GM21576 (cell line): ENCODE results near the gene ADGRD1.
A peak's percentile ranks its signal among the peaks of the same experiment; 100 is the strongest.

Experiments used
- ATAC-seq: cut with Tn5 transposase; IDR thresholded peaks from one replicate; pipeline ENCODE4 v1.9.1; 2021; ENCODE audit warnings: mild to moderate bottlenecking, moderate library complexity; ENCODE audit not compliant: unreplicated experiment

Gene ADGRD1

DNA sequence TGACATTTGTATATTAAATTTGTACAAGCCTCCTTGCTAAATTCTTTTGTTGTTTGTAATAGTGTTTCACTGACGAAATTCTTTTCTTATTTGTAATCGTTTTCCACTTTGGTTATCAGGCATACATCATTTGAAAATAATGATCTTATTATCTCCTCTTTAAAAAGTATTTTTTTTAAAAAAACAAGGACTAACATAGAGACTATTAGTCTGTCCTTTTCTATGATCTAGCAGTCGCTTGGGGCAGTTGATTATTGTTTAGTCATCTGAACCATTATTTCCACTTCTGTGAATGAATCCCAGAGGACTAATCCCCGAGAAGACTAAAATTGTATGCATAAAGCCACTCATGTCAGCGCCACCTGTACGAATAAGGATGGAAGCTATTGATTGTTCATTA, 11.5 kb downstream of the ADGRD1 start:
- ATAC-seq, result no peak

DNA sequence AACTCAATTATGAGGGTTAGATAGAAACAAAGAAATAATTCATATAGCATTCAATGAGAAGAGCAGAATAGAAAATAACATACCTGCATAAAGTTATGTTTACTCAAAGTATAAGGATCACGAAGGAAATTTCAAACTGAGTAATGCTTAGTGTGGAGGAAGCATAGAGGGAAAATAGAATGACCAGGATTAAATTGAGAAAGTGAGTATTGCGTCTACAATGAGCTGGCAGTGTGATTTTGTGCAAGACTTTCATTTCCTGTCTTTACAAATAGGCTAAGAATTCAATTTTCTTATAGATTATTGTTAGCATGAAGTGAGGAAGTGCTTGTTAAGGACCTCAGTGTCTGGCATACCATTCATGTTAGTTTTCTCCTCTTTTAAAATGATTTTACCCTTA, 12.0 kb downstream of the ADGRD1 start:
- no peak for ATAC-seq

DNA sequence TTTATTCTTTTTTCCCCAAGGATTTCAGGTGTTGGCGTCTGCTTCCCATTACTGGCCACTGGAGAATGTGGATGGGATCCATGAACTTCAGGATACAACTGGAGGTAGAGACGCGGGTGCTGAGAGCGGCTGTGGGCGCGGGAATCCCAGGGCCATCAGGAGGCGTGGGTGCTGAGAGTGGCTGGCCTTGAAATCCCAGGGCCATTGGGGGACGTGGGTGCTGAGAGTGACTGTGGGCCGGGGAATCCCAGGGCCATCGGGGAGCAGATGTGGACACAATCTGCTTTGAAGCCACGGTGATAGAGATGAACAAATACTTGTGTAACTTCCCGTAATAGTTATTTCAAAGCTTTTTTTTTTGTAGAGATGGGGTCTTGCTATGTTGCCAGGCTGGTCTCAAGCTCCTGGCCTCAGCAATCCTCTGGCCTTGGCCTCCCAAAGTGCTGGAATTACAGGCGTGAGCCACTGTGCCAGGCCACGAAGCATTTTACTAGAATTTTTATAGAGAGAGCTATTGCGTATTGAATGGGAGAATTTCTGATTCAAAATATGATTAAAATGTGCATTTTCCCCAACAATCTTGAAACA, 12.8 kb downstream of the ADGRD1 start:
- ATAC-seq, result no peak

DNA sequence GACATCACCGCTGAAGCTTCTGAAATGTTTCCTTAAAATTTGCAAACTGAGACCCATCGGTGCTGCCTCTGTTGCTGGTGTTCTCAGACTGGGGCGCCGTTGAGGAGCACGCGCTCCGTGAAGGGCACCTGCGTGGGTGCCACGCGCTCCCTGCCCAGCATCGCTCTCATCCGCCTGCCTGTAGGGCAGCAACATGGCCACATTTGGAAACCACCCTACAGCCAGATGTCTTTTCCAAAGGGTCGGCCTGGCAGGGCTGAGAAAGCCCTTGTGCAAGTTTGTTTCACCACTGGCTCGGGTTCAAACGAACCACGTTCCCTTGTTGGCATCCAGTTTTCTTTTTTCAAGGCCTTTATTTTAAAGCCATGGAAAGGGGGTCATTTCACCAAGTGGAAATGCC, 13.9 kb downstream of the ADGRD1 start:
- no peak for ATAC-seq

DNA sequence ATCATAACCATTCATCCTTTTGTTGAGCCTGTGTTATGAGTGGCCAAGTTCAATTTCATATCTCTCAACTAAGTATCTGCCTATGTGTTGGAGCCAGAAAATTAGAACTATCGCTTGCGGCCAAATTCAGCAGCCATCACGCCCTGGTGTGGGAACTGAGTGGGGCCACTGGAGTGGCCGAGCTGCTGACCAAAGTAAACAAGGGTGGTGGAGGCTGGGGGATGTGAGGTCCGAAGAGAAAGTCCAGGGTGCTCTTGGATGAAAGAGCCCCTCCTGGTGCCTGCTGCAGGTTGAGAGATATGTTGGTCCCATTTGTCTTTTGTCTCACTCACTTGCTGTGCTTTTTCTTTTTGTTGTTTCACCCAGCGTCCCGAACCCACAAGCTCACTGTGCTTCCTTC, 14.9 kb downstream of the ADGRD1 start:
- ATAC-seq, result no peak

DNA sequence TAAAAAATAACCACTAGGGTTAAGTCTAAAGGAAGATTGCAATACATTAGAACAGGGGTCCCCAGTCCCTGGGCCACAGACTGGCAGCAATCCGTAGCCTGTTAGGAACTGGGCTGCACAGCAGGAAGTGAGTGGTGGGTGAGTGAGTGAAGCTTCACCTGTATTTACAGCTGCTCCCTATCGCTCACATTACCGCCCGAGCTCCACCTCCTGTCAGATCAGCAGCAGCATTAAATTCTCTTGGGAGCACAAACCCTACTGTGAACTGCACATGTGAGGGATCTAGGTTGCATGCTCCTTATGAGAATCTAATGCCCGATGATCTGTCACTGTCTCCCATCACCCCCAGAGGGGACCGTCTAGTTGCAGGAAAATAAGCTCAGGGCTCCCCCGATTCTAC, 15.5 kb downstream of the ADGRD1 start:
- ATAC-seq, result no peak

DNA sequence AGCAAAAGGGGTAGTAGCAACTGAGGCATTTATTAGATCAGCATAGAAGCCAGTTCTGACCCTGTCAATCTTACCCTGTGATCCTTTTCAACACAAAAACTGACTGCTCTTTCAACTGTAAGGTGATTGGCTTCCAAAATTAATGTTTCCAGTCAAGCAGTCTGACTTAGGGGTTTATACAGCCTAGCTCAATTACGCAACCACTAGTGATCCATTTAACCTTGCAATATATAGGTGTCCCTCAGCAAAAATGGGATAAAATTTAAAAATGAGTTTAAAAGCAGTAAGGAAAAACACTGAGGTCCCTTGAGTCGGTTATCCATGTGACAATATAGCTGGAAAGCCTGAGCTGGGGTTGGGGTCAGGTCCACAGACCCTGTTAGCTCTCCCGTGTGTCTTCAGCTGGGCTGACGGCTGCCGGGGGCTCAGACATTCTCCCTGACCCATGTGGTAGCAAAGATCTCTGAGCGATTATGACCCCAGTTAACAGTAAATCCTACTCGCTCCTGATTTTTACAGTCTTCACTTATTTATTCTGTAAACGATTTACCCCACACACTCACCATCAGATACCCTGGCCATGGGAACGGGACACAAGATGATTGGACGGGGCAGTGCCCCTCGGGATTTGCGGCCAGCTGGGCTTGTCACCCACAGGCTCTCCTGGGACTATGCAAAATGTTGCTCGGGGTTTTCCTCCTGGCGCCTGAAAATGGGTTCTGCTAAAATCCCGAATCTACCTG, 16.6 kb downstream of the ADGRD1 start:
- ATAC-seq, result peak; percentile 64

DNA sequence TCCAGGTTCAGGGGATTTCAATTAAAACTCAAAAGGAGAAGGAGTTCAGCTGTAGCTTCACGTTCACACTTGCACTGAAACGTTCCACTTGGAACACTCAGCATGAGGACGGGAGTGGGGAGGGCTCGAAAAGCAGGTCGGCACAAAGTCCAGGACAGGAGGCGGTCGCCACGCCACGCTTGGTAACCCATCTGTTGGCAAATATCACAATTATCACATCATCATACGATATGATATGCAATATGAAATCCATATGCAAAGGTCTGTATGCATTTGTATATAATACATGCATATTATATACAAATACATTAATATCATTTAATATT, 17.2 kb downstream of the ADGRD1 start:
- peak; percentile 20 for ATAC-seq

DNA sequence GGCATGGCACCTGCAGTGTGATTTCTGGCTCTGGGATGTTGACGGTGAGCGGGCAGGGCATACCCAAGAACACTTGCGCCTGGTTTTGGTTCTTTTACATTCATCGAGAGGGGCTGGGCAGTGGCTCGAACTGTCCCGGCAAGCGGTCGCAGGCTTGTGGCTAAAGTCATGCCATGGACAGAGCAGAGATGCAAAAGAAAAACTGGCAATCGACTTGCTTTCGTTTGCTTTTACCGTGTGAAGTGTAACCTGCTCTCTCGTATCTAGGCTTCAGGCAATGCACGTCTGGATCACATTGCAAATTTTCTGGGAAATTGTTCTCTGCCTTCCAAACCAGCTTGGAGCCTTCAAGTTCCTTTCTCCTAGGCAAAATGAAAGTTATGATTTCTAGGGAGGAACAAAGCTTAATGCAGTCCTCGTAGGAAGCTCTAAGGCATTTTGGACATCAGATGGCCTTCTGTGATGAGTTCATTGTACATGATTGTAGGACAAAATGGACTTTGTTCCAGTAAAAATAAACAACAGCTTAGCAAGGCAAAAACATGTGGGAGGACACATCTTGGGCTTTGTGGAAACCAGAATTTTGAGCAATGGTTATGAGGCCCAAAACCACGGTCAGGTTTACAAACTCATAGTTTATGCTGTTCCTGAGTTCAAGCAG, 18.3 kb downstream of the ADGRD1 start:
- ATAC-seq, result no peak

DNA sequence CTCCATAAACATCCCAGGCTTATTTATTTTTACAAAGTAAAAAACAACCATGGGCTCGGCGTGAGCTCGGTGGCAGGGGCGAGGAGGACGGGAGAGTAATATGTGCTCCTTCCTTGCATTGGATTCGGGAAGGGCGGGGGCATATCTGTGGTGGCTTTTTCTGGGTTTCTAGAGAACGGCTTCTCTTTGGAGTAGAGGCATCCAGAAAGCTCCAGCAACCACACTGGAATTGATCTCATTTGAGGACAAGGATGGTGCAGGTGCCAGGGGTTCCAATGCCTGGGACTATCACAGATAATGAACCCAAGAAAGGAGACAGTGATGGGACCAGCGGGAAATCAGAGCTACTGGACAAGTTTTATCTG, 18.9 kb downstream of the ADGRD1 start:
- ATAC-seq, result no peak

DNA sequence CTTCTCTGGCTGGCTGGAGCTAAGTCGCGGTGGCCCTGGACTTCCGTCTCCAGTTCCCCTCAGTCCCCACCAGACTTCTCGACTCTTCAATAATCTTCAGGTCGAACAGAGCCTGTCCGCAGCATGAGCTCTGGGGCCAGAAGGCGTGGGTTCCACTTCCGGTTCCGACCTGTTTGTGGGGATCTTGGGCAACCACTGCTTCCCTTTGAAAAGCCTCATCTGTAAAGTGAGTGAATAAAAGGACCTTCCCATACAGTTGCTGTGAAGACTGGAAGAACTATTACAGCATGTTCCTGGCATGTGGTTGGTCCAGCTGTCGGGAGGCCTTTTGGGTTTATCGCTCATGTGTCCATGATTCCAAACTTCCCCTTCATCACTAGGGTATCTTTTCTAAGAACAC, 19.4 kb downstream of the ADGRD1 start:
- ATAC-seq, result no peak

DNA sequence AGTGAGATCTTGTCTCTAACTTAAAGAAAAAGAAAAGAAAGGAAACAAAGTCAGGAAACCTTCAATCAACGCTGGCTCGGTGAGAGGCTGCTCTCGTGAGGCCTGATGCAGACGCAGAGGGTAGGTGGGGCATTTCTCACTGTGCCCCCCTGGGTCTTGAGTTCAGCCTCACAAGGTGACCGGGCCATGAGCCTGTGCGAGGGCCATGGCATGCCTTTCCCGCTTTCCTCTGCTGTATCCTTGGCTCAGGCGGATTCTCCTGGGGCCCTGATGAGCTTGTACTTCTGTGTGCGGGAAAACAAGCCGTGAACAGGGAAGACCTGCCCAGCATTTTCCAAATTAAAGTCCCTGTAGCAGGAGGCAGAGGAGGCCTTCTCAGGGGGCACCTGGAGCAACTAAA, 20.2 kb downstream of the ADGRD1 start:
- ATAC-seq, result no peak

DNA sequence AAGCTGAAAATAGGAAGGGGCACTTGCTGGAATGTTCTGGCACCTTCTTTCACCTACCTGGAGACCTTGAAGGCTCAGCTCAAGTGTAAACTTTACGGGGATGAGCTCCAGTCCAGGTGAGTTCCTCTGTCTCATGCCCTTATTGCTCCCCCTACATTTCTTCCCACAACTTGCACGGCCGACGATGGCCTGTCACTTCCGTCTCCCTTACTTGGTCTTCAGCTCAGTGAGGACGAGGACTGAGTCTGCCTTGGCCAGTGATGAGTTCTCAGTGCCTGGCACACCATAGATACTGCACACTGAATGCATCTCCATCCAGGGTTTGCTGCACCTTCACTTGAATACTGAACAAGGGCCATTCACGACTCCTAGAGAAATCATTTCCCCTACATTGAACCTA, 21.4 kb downstream of the ADGRD1 start:
- ATAC-seq, result no peak

DNA sequence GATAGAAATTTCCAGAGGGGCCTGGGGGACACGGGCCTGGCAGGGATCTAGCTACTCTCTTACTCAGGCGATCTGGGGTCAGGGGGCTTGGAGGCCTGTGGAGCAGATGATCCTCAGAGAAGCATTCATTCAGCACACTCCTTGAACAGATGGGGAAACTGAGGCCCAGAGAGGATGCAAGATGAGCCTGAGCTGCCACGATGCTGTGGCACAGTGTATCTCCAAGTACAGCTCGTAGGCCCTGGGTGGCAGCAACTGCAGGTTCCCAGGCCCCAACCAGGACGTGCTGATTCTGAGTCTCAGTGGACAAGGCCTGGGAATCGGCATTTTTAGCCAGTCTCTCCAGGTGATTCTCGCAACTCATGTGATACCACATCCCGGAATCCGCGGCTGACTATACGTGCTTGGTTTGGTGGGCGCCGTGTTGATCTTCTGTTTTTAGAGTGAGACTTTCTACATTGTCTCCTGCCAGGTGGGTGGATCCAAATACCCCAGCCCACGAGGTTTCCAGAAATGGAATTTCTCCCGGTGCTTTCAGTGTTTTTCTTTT, 22.5 kb downstream of the ADGRD1 start:
- ATAC-seq, result no peak

DNA sequence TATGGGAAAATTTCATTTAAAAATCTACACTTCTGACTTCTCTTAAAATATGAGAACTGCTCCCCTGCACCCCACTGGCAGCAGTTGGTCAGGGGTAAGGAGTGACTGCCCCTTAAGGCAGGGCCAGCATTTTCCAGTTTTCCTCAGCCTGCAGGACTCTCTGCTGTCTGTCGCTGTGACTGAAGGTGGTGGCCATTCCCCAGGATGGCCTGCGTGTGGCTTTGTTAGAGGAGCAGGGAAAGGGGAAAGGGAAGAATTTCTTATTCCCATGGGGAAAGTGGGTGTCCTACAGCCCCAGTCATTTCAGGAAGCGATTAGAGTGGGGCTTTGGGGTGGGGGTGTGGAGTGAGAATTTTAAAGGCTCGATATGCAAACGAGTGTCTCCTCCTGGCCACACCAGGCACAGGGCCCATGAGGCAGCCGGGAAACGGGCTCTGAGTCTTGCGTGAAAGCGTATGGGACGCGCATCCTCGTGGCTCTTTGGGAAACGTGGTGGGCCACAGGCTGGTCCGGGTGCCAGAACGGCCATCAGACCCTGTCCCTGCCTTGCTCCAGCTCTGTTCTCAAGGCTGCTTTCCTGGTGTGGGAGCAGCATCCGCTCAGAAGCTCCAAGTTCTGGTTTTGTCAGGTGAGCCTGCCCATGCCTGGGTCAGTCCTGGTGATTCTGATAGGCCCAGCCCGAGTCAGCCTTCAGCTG, 23.5 kb downstream of the ADGRD1 start:
- ATAC-seq, result no peak

DNA sequence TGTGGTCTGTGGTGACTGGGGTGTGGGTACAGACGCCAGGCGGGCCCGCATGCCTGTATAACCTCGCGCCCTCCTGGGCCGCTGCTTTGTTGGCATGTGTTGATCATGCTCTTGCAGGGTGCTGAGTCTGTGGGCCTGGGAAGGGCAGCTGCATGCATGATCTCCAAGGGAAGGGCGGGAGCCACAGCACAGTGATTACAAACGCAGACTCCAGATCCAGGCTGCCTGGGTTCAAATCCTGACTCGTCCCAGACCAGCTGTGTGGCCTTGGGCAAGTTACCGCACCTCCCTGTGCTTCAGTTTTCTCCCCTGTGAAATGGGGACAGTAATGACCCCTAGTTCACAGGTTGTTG, 24.0 kb downstream of the ADGRD1 start:
- no peak for ATAC-seq

DNA sequence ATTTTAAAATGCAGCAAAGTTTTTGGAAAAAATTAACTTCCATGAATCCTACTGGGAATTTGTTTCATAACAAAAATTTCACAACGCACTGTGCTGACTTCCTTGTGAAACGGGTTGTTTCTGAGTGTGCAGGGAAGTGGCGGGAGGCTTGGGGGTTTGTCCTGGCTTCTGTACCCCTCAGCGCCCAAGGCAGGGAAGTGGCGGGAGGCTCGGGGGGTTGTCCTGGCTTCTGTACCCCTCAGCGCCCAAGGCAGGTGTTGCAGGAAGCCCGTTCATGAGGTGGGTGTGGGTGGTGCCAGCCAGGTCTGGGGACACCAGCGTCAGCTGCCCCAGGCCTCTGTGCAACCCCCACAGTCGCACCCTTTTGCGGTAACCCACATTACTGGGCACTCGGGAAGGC, 25.1 kb downstream of the ADGRD1 start:
- no peak for ATAC-seq

DNA sequence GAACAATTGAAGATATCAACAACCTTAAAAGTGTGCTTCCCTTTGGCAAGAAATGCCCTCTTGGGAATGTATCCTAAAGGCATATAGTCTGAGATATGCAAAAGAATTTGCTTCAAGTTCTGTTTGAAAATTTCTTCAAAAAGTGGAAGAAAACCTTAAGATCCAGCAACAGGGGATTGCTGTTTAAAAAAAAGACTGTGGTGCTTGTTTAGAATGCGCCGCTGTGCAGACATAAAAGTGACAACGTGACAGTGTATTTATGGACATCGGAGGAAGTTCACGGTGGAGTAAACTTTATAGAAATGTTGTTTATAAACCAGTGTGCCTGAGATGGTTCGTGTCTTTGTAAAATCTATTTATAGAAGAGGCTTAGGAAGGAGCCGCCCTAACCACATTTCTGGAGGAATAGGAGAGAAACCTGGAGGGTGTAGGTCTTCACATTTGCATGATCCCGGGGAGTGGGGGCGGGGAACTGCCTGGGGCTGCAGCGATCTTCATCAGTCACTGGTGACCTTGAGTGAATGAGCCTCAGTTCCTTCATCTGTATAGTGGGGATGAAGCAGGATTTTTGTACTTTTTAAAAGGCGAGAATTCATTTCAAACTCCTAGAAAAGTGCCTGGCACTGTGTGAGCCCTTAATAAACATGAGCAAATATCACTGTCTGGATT, 27.5 kb downstream of the ADGRD1 start:
- ATAC-seq, result no peak

DNA sequence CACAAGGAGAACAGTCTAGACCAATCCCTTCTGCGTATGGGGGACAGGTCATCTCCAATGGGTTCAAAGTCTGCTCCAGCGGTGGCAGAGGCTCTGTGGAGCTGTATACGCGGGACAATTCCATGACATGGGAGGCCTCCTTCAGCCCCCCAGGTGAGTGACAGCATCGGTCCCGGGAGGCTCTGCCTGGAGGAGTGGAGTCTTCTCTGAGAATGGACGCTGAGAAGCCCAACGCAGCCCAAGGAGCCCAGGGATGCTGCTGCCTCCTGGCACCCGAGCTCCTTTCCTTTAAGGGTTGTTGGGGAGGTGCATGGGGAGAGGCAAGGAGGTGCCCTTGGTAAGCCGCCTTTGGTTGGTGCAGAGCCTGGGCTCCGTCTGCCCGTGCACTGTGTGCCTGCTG, 28.2 kb downstream of the ADGRD1 start:
- ATAC-seq, result no peak

DNA sequence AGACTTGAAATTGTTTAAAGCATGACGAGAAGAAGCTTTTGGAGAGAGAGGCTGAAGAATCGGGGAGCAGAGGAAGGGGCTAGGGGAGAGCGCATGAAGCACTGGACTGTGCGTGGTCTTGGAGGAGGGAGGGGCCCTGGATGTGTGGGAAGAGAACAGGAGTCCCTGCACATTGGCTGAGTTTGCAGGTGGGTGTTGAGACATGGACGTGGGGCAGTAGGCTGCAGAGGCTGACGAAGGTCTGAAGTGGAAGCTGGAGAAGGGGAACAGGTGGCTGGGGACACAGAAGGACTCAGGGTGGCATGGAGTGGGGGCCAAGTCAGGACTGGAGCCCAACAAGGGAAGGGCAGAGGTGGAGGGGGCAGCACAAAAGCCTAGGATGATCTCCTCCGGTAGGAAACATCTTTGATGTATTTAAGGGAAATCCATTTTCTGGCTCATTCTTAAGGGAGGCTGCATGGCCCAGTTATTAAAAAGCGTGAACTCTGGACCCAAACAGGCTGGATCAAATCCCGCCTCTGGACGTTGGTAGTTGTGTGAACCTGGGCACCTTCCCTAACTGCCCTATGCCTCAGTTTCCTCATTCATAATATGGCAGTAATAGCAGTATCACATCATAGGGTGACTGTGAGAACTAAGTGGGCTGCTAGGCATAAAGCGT, 29.0 kb downstream of the ADGRD1 start:
- ATAC-seq, result no peak
